CD4-positive, alpha-beta T cell treated with Interleukin-6 at 100 ng/mL for 8 hours (primary cell): ENCODE measurements around the gene TEX11.

ENCODE experiments used
- DNase-seq: peaks from one replicate; pipeline ENCODE4 v3.0.0-alpha.2; 2020; ENCODE audit warnings: mixed read lengths, low spot score

Gene TEX11

DNA sequence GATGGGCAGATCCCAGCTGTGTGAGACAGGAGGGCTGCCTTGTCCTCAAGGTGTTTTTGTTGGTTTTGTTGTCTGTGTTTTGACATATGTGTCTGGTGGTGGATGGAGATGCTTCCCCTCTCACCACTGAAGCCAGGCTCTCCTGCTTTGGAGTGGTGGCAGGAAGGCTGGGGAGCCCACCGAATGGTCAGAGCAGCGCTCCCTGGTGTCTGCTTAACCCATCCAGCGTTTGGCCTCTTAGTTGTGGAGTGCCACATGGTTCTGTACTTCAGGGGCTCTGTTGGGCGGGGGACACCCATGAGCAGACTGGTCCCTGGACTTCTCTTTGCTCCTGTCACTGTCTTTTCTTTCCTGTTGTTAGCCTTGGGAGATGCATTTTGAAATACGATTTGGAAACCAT, 412.0 kb downstream of the TEX11 start:
- no peak for DNase-seq

DNA sequence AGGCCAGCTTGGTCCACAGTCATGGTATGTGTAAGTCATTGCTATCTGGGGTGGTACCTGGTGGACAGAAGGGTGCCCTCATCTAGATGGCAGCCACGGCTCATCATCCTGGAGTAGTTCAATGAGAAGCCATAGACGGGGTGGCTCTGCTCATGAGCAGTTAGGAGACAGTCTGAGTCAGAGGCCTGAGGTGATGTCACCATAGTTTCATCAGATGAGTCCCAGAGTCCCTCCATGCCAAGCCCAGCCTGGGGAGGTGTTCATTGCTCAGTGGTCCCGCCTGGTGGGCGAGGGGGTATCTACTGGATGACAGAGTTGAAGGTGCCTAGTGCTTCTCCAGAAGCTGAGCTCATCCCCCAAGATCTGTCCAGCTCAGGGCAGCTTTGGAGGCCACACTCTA, 414.1 kb downstream of the TEX11 start:
- DNase-seq: no peak

DNA sequence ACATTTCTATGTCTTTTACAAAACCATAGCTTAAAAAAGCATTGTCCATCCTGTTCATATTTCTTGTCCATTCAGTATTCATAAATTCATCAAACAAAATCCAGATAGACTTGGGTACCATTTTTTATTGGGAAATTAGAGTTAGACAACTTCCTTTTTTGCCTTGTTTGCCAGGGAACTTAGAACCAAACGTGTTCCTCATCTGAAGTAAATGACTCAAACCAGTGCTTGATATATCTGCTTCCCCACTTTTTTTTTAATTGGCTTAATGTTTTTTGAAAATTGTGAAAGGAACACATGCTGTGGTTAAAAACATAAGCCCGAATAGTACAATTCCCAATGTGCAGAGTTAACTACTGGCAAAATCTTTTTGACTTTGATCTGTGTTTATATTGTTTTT, 419.7 kb downstream of the TEX11 start:
- no peak for DNase-seq

DNA sequence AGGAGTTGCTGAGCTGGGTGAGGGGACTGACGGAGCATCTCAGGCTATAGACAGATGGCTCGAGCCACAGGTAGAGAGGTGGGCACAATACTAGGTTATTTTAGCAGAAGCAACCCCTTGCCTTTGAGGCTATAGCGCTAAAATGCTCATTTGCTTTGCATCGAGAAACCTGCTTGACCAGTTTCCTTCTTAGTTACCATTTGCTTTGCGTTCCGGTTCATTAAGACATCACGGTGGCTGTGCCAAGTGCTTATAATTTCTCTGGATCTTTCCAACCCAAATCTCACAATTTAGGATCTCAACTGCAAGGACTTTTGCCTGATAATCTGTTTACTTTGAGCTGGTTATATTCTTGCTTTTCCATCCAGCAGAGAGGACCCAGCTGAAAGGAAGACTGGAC, 423.0 kb downstream of the TEX11 start:
- DNase-seq: no peak

DNA sequence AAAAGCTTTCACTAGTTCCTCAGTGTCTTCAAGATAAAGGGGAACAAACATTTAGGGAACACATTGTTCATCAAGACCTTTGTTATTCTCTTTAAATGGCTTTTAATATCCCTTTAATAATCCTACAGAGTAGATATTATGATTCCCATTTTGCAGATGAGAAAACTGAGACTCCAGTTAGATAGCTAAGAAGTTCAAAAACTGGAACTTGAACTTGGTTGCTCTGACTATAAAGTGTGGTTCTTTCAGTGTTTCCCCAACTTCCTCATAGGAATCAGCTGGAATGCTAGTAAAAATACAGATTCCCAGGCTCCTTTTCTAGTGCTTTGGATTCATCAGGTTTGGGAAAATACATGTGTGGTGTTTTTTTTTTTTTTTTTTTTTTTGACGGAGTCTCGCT, 426.2 kb downstream of the TEX11 start:
- no peak for DNase-seq

DNA sequence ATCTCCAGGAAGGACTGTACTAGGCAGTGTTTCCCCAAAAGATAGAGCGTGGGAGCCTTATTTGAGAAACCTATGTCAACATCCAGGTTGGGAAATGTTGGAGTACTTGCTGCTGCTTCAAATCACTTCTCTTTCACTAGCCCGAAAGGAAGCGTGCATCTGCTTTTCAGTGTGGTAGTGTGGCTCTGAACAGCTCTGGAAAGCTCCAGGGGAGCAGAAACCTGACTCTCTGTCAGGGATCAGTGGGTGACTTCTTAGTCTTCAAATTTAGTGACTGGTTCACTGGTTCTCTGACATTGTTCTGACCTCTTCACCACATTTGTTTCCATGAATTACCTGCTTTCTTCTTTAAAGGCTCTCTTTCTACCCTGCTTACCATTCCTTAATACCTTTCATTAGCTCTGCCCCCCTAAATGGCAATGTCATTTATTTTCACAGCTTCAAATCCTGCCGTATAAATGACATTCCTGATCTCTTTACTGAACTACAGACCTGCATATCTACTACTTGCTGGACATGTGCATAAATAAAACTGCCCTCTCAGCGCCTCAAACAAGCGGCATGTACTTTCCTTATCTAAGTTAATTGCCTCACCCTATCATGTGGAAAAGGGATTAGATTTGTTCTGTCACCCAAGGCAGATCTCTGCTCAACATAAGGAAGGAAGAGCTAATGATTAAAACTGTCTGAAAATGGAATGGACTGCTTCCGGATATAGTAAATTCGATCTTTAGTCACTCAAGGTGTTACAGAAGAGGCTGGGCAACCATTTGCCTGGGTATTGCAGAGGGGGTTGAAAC, 426.8 kb downstream of the TEX11 start:
- no peak for DNase-seq

DNA sequence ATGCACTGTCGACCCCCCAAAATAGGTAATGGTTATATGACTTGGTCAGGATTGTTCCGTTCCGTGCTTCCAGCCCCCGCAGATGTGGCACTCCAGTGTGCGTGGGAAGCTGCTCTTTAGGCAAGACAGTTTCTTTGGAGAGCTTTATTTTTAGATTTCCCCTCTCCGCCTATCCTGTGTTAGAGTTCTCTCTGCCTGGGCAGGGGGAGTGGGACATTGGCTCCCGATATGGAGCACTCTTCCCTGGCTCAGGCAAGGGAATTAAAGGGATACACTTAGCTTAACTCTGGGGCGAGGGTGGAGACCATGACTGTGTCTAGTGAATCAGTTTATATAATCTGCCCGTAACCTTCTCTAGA, 427.9 kb downstream of the TEX11 start:
- no peak for DNase-seq

DNA sequence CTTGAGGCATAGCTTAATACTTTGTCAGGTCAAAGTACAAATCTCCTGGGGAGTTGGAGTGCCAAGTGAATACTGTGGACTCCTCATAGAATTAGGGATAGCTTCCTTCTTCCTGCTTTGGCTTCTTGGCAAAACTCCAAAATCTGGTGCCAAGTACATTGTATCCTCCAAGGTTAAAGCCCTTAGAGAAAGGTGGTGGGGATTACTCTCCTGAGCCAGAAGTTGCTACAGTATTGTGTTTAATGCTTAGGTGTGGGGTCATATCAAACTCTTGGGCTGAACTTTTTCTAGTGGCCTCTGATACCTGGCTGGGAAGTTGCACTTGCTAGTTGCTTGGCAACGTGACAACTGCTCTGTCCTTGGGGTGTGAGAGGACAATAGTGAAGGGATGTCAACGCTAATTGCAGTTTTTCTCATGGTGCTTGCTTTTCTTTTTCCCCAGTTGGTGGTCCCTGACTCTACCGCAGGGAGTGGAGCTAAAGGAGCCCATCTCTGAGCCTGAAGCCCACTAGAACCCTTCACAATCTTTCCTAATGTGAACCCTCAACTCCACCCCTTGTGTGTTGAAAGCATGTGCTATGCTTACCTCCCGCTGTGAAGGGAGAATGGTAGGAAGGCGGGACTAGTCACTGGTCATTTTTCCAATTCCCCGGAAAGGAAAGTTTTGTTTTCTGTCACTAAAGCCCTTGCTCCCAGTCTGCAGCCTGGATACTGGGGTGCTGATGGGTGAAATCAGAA, 428.4 kb downstream of the TEX11 start:
- DNase-seq: no peak

DNA sequence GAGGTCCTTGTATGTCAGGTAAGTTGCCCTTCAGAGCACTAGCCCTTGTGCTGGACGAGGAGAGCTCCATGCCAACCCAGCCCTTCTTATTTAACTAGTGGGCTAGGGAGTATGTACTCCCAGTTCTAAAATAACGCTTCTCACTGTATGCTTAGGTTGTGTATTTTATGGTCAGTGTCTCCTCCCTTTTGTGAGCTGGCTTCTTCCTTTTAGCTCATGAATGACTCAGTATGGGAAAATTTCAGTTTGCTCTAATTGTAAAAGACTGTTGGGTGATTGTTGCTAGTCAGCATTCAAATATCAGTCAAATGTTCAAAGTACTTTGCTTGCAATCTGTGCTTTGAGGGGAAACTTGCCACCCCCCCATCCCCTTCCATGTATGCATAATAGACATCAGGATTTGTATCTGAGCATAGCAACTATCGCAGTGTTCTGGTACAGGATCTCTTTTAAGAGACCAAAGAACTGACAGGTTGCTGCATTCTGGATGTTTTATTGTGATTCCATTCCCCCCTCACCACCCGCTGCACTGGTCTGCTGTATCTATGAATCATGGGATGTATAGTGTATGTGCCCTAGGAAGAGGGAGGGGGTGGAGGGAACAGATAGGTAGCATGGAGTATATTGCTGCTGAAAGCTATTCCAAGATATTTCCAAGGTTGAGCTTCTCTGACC, 429.1 kb downstream of the TEX11 start:
- DNase-seq: no peak
